ENCODE data around the gene CIROP. TPM values are rescaled to one million over a fixed set of nuclear protein-coding genes. Genes with fewer than 3 reads are reported as not detected.

The CIROP gene
- total RNA-seq, 1 donor from 2014 or later, result not detected

DNA sequence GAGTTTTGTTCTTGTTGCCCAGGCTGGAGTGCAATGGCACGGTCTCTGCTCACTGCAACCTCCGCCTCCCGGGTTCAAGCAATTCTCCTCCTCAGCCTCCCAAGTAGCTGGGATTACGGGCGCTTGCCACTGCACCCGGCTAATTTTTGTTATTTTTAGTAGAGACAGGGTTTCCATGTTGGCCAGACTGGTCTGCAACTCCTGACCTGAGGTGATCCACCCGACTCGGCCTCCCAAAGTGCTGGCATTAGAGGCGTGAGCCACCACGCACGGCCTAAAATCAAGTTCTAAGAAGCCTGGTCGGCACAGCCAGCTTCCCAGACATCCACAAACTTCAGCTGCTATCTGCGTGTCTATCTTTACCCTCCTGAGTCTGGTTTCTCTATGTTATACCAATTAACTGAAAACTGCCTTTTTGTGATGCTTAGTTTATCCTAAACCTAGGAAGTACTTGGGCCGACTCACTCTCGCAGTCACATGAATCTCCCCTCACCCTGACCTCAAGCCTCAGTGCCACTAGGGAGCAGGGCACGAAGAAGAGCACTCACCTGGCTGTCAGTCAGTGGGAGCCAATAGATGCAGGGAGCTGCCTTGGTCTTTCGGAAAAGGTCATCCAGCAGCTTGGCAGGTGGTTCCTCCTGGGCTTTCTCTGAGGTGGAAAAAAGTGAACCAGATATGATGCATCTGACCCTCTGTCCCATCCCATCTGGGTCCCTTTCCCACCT is 44.1 kb downstream of the CIROP start:
- H3K27ac ChIP-seq (replicated peaks), result no peak overlapping the region
- no peak for DNase-seq
- intact Hi-C loops (cut with micrococcal nuclease), result no loop called here

DNA sequence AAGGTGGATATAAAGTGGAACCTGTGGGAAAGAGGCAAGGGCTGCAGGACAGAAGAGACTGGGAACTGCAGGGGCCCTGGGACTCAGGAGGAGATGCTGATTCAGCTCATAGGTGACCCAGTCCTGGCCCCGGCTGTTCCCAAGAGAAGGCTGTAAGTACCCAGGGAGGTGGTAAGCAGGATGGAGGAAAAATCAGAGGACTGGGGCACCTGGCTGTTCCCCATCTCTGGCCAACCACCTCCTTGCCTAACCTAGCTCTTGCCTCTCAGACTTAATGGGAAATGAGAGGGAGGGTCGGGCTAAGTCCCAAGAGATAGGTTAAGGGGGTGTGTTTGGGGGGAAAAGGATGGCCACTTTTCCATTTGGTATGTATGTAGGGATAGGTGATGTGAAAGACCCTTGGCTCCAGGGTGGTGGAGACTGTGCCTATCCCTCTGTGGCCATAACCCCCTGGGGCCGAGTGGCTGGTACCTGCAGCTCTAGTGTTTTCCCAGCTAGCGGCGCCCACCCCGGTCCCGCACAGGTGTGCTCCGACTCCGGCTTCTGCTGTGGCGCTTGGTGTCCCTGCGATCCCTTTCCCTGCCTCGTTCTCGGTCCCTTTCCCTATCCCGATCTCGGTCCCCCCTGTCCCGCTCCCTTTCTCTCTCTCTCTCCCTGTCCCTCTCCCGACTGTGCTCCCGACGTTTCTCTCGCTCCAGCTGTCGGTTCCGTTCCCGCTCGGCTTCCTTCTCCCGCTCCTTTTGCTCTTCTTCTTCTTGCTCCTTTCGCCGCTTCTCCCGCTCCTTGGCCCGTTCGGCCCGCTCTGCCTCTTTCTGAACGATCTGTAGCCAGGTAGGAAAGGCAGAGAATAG is 45.9 kb downstream of the CIROP start:
- Histone ChIP-seq H3K27ac (replicated peaks) (peak overlapping the region; percentile 80), H3K36me3 (peaks cover 55% of the 10 kb centered on the region), H3K4me3 (no peak overlapping the region), H3K9me3 (replicated peaks) (no peaks in the 10 kb centered on the region), H3K27me3 (ENCODE audit: low read depth) (no peaks in the 10 kb centered on the region), H3K4me1 (peaks cover 42% of the 10 kb centered on the region)
- DNase-seq, result no peak
- intact Hi-C loops (cut with micrococcal nuclease), result loop anchor here (5.0 kb wide), 1 partner anchor 72 kb away; no protein-coding TSS in a partner anchor
- TF ChIP-seq, protein P1, sequence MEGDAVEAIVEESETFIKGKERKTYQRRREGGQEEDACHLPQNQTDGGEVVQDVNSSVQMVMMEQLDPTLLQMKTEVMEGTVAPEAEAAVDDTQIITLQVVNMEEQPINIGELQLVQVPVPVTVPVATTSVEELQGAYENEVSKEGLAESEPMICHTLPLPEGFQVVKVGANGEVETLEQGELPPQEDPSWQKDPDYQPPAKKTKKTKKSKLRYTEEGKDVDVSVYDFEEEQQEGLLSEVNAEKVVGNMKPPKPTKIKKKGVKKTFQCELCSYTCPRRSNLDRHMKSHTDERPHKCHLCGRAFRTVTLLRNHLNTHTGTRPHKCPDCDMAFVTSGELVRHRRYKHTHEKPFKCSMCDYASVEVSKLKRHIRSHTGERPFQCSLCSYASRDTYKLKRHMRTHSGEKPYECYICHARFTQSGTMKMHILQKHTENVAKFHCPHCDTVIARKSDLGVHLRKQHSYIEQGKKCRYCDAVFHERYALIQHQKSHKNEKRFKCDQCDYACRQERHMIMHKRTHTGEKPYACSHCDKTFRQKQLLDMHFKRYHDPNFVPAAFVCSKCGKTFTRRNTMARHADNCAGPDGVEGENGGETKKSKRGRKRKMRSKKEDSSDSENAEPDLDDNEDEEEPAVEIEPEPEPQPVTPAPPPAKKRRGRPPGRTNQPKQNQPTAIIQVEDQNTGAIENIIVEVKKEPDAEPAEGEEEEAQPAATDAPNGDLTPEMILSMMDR (IDR thresholded peaks at IDR 0.05; ENCODE audit: borderline replicate concordance), result no peak

More for the DNA sequence above, 44.1 kb downstream of the CIROP start:
- H3K4me1 ChIP-seq, result peaks cover 38% of the 10 kb centered on the region
- TF ChIP-seq, protein P1 (IDR thresholded peaks at IDR 0.05; ENCODE audit: borderline replicate concordance), result no peak
- no peaks in the 10 kb centered on the region for H3K27me3 ChIP-seq (ENCODE audit: low read depth)
- H3K4me3 ChIP-seq, result no peak overlapping the region
- peaks cover 73% of the 10 kb centered on the region for H3K36me3 ChIP-seq
- H3K9me3 ChIP-seq (replicated peaks), result no peaks in the 10 kb centered on the region

DNA sequence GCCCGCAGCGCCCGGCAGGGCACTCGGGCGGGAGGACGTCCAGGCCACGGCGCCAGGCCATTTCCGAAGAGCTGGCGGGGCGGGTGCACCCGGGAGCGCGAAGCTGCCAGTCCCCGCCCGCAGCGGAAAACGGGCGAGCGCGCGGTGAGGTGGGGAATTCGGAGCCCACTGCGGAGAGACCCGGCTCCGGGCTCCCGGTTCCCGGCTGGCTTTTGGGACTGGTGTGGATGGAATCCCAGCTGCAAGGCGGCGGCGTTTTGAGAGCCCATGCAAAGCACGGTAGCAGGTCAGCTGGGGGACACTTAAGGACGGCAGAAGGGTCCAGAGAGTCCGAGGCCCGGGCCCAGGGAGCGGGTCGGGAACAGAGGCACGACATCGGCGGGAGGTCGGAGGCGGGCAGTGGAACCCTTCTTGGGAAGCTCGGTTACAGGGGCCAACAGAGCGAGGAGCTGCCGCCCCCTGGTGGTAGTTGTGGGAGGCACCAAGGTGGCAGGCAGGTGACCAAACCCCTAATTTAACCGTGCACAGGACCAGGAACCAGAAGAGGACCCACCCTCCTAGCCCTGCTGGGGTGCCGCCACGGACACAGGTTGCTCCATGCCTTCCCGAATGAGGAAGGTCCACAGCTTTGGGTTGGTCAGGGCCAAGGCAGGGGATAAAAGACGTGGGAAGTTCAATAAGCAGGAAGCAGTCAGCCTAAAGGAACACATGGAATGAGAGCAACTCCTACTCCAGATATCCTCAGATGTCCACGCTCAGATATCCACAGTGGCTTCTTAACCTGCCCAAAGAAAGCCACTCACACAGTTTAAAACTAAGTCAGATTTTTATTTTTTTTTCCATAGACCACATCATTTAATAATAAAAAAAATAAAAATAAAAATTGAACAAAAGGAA is 46.8 kb downstream of the CIROP start:
- peak; percentile 86 for DNase-seq
- H3K4me3 ChIP-seq, result peak overlapping the region; percentile 84
- peaks cover 42% of the 10 kb centered on the region for H3K4me1 ChIP-seq
- H3K36me3 ChIP-seq, result peaks cover 46% of the 10 kb centered on the region
- H3K27ac ChIP-seq (replicated peaks), result peak overlapping the region; percentile 80
- no peaks in the 10 kb centered on the region for H3K9me3 ChIP-seq (replicated peaks)
- TF ChIP-seq, protein P1 (IDR thresholded peaks at IDR 0.05; ENCODE audit: borderline replicate concordance), result peak; percentile 97
- no peaks in the 10 kb centered on the region for H3K27me3 ChIP-seq (ENCODE audit: low read depth)
- intact Hi-C loops (cut with micrococcal nuclease), result loop anchor here (5.0 kb wide), 1 partner anchor 71 kb away; no protein-coding TSS in a partner anchor

DNA sequence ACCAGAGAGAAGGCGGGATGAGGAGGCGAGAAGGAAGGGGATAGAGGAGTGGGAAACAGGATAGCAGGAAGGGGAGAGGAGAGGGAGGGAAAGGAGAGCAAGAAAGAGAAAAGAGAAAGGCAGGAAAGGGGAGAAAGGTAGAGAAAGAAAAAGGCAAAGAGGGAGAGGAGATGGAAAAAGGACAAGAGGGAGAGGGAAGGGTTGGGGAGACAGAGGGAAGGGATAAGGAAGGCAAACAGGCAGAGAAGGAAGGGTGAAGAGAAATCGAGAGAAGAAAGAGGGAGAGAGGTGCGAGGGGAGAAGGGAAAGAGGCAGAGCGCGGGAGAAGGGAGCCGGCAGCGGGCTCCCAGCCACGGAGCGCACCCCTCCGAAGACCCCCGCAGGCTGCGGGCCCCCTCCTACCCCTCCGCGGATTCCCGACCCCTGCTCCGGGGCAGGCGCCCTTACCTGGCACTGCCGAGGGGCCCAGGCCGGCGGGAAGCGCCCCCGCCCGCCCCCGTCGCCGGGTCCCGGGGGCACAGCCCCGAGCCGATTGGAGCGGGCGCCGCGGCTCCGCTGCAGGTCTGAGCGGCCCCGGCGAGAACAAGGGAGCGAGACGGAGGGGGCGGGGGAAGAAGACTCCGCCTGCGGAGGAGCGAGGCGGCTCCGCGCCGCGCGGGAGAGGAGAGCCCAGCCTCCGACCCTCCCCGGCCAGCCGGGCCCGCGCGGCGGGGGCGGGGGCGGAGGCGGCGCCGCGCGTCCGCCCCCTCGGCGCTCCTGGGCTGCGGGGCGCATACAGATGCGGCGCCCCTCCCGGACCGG is 47.6 kb downstream of the CIROP start, which contains the start of gene CDH24:
Gene CDH24 (minus strand): TSS at position 565 of the 801 bp plus-strand sequence. CDS start 1,787 bp downstream, outside the sequence.
- Histone ChIP-seq H3K4me3 (peak within 1 kb of the TSS; percentile 84), H3K27me3 (ENCODE audit: low read depth) (no peaks in the 10 kb centered on the region), H3K4me1 (peaks cover 34% of the 10 kb centered on the region), H3K27ac (replicated peaks) (peak within 1 kb of the TSS; percentile 80), H3K36me3 (peaks cover 38% of the 10 kb centered on the region), H3K9me3 (replicated peaks) (no peaks in the 10 kb centered on the region)
- DNase-seq, result peak; percentile 75
- TF ChIP-seq, protein P1 (IDR thresholded peaks at IDR 0.05; ENCODE audit: borderline replicate concordance), result no peak
- intact Hi-C loops (cut with micrococcal nuclease), result loop anchor here (5.0 kb wide), 1 partner anchor 70 kb away; no protein-coding TSS in a partner anchor

Data from left ventricle myocardium inferior (tissue), 1 donor.